Stimulated activated CD8-positive, alpha-beta memory T cell treated with anti-CD3 and anti-CD28 coated beads, Interleukin-15, amount 100 ng/mL, for 24 hours (primary cell): ENCODE results near the gene PRKCI.
"Not testable (repeated sequence)": the region's sequence is repeated elsewhere in the genome, so short reads cannot be mapped to it uniquely, and the experiment has no call there.

Experiments used
- DNase-seq: peaks from one replicate; pipeline ENCODE4 v3.0.0-alpha.2; 2020; ENCODE audit warnings: low read depth

Gene PRKCI

DNA sequence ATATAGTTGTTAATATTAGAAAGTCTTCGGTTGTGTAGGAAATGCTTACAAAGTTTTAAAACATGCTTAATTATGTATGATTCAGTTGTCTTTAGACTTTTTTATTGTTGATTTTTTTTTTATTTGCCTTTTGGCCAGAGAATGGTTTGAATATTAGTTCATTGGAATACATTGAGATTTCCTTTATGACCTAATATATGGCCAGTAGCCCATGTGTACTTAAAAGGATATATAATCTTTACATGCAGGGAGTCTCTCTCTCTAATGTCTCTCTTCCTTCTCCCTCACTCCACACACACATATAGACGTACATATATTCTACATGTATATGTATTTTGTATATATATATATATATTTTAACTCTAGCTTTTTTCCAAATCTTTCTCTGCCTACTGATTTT is 68.0 kb downstream of the PRKCI start:
- DNase-seq = no peak

GRCh38 chr3:170295586-170295985 is 73.4 kb downstream of the PRKCI start:
- DNase-seq = no peak

DNA sequence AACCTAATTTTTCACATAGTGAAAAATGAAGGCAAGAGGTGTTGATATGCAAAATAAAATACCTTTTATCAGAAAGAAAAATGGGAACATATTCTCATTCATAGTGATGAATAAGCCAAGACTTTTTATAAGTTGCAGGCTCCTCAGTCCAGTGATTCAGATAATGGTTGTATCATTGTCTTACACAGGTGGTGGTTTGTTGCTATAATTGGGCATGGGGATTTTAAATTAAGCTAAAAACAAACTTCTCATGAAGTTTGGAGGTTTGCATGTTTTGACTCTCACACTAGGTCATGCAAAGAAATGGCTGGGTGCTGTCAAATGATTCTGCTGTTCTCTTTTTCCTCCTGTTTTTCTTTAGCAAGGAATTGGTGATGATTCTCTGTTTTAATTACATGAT is 74.5 kb downstream of the PRKCI start:
- DNase-seq = no peak

GRCh38 chr3:170301405-170301804 is 79.2 kb downstream of the PRKCI start:
- no peak for DNase-seq

DNA sequence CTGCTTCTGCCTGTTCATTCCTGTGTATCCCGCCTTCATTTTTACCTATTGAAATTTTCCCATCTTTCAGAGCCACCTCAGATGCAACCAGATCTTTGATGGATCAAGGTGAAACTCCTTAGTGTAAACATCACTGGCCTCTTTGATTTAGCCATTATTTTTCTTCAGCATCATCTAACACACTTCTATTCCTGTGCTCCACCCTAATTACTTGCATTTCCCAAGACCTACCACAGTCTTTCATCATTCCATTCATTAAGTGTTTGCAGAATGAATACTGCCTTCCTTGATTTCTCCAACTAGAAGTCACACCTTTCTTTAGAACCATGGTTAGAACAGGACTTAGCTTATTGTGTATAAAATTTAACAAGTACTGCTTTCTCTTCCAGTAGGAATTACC is 79.8 kb downstream of the PRKCI start:
- DNase-seq = no peak

GRCh38 chr3:170306015-170306414 is 83.8 kb downstream of the PRKCI start:
- DNase-seq = no peak

DNA sequence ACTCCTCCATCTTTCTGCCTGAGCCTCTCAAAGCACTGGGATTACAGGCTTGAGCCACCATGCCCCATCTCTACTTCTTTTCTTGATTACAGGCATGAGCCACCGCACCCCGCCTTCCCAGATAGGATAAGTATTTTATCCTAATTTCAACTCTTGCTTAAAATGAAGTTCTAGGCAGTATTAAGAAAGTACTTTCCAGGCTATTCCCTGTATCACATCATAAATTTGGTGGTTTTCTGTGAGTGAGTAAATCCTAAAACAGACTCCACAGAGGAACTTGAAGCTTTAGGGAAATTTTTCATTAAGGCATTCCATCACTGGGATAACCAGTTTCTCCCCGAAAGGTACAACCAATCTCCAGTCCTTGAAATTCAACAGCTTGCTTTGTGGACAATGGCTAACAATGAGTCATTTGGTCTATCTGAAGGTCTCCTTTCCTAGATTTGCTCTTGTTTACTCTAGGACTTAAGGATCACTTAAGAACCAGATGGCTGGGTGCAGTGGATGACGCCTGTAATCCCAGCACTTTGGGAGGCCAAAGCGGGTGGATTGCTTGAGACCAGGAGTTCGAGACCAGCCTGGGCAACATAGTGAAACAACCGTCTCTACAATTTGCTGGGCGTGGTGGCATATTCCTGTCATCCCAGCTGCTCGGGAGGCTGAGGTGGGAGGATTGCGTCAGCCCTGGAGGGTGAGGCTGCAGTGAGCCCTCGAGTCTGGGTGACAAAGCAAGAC is 85.6 kb downstream of the PRKCI start:
- no peak for DNase-seq

GRCh38 chr3:170309046-170309445 is 86.8 kb downstream of the PRKCI start:
- no peak for DNase-seq

DNA sequence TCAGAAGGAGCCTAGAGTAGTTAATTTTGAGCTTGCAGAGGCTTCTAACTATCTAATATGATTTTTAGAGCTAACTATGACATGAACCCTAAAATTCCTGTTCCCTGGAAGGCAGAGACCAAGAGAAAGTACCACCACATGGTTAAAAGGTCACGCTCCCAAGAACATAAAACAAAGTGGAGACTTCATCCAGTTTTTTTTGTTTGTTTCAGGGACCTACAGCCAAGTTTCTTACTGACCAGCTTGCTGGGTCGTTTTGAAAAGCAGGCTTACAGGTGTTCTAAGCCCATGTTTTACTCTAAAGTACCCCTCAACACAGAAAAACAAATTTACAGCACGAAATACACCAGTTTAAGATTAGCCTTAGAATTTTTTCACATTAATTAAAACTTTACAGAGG is 95.7 kb downstream of the PRKCI start:
- DNase-seq = no peak

GRCh38 chr3:170320461-170321121 is 98.4 kb downstream of the PRKCI start:
- DNase-seq = no peak

DNA sequence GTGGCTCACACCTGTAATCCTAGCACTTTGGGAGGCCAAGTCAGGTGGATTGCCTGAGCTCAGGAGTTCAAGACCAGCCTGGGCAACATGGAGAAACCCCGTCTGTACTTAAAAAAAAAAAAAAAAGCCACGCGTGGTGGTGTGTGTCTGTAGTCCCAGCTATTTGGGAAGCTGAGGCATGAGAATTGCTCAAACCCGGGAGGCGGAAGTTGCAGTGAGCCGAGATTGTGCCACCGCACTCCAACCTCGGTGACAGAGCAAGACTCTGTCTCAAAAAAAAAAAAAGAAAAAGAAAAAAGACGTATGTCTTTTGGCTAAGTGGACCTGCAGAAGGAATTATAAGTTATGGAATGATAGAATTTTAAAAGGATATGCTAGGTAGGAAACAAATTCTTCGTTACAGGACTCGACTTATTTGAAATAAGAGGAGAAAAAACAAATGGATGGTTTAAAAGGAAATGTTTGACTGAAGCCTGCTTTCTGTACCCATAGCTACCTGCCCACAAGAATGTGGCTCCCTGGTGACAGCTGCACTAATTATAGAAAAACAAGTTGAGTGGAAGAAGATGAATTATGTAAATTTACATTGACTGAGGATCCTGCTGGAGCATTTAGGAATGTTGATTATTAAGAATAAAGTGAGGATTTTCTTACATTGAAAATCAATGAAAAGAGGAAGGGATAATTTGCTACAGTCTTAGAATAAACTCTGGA is 99.3 kb downstream of the PRKCI start:
- DNase-seq = no peak

DNA sequence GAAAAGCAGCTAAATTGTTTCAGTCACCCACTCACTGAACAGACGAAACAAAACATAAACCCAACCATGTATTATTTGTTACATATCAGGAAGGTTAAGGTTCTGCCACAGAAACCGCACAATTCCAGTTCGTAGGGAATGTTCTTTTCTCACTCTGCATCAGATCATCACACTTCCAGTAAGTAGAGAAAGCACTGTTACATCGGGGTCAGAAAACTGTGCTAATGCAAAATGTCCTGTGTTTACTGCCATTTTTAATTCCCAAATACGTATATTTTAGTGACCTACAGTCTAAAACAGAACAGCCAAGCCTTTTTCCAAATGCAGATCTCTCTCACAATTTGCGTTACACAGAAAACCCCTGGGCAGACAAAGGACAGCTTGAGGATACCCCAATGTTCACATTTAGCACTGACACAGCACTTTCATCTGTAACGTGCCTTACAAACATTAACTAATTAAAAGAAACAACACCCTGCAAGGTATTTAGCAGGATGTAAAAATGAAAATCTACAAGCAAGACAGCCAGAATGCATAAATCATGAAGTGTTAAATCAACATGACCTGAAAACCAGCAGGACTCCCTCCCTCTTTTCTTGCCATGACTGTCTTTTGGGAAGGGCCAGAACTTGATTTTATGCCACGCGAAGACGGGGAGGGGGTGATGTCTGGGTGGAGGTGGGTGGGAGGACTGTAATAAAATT is 100.5 kb downstream of the PRKCI start:
- no peak for DNase-seq

- DNase-seq = no peak
Observed at GRCh38 chr3:170323331-170323730, 101.1 kb downstream of the PRKCI start.

DNA sequence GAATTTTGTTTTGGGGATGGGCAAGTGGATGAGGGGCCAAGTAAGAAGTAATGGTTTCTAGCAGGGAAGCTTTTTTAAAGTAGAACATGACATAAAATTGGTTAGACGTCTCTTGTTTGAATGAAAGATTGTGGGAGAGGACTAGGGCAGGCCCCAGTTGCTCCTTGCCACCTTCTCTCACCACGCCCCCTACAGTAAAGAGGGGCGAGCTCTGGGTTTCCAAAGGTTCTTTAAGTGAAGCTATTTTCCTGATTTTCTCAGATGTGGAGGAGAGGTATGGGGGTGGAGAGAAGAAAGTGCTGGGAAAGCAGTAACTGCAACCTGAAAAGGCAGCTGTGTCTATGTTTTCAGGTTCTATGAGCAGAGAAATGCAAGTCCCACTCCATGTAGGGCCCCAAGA is 102.7 kb downstream of the PRKCI start:
- no peak for DNase-seq

- DNase-seq = no peak
Observed at GRCh38 chr3:170327040-170327808, 105.0 kb downstream of the PRKCI start.

DNA sequence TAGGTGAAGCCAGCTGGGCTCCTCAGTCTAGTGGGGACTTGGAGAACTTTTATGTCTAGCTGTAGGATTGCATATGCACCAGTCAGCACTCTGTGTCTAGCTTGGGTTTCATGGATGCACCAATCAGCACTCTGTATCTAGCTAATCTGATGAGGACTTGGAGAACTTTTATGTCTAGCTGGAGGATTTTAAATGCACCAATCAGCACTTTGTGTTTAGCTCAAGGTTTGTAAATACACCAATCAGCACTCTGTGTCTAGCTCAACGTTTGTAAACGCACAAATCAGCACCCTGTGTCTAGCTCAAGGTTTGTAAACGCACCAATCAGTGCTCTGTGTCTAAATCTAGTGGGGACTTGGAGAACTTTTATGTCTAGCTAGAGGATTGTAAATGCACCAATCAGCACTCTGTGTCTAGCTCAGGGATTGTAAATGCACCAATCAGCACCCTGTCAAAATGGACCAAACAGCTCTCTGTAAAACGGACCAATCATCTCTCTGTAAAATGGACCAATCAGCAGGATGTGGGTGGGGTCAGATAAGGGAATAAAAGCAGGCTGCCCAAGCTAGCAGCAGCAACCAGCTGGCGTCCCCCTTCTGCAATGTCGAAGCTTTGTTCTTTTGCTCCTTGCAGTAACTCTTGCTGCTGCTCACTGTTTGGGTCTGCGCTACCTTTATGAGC is 105.8 kb downstream of the PRKCI start:
- not testable (repeated sequence) for DNase-seq

GRCh38 chr3:170330366-170330765 is 108.1 kb downstream of the PRKCI start:
- DNase-seq = no peak

- DNase-seq = no peak
Observed at GRCh38 chr3:170331143-170331542, 108.9 kb downstream of the PRKCI start.

GRCh38 chr3:170337420-170337819 is 115.2 kb downstream of the PRKCI start:
- no peak for DNase-seq

GRCh38 chr3:170338690-170339340 is 116.6 kb downstream of the PRKCI start:
- DNase-seq = no peak

GRCh38 chr3:170342273-170342672 is 120.0 kb downstream of the PRKCI start:
- DNase-seq = not testable (repeated sequence)
